HepG2 (cell line): Measurements from ENCODE around the gene ADAMTS16. TPM values are rescaled to one million over a fixed set of nuclear protein-coding genes. Genes with fewer than 3 reads are reported as not detected.

Source experiments
- ATAC-seq: fragments of 200-7000 bp; cut with Tn5 transposase; 3 replicates; pipeline ENCODE4 v1.9.1; 2020; ENCODE audit warnings: mild to moderate bottlenecking, moderate library complexity
- BruUV-seq: library from RNA; stranded (reverse); fragments of 400-500 nt; replicated peaks from 2 replicates; lab custom pipeline; 2021; lab: Mats Ljungman, UMichigan
- CTCF ChIA-PET: fragments of 300-600 bp; formaldehyde crosslinking; extraction: SDS; loops from one replicate; lab custom pipeline; 2021; ENCODE audit warnings: low total read pairs, inconsistent platforms, low intra/inter-chr PET ratio; lab: Yijun Ruan, JAX
- POLR2A ChIA-PET: fragments of 350-600 bp; sonication (Branson Sonifier 250); formaldehyde crosslinking; loops from one replicate; lab custom pipeline; 2020; ENCODE audit warnings: antibody characterized with exemption, inconsistent platforms; lab: Yijun Ruan, JAX
- DNase-seq: peaks from one replicate; pipeline ENCODE4 v3.0.0-alpha.2; 2015; ENCODE audit warnings: low spot score
- FAIRE-seq: peaks from 3 replicates; lab custom pipeline; 2011; peaks lifted over from hg19 to GRCh38; lab: Jason Lieb, UNC
- H2AFZ ChIP-seq: one replicate; pipeline ENCODE4 v1.6.1; 2011; ENCODE audit warnings: low read length, inconsistent platforms
- H3K27ac ChIP-seq: fragments of 300-600 bp; 3 replicates; pipeline ENCODE4 v1.8.0; 2011; ENCODE audit warnings: mixed run types, mild to moderate bottlenecking, mixed read lengths, low read length, inconsistent platforms; ENCODE audit not compliant: insufficient read depth; ENCODE audit errors: extremely low read length
- H3K27me3 ChIP-seq, 2 experiments: fragments of 200-600 bp in 1 of 2; 2 replicates in 1 of 2; 3 replicates in 1 of 2; pipeline versions ENCODE4 v1.6.0 to v1.8.0; 2011; ENCODE audit warnings: low read length in 2 of 2, mild to moderate bottlenecking in 2 of 2, moderate library complexity in 2 of 2, inconsistent platforms in 1 of 2; ENCODE audit not compliant: insufficient read depth in 2 of 2, control insufficient read depth in 1 of 2
- H3K36me3 ChIP-seq, 2 experiments: fragments of 200-600 bp in 1 of 2; replicated peaks in 1 of 2; 2 replicates in 1 of 2; 3 replicates in 1 of 2; pipeline versions ENCODE4 v1.5.1 to v1.8.0; 2011; ENCODE audit warnings: low read length in 2 of 2, inconsistent platforms in 1 of 2; ENCODE audit not compliant: insufficient read depth in 2 of 2, control insufficient read depth in 1 of 2
- H3K4me1 ChIP-seq: 2 replicates; pipeline ENCODE4 v1.5.1; 2012; ENCODE audit warnings: low read length, inconsistent platforms; ENCODE audit not compliant: insufficient read depth
- H3K4me2 ChIP-seq: 2 replicates; pipeline ENCODE4 v1.6.0; 2011; ENCODE audit warnings: low read depth, low read length, inconsistent platforms
- H3K4me3 ChIP-seq, 3 experiments: fragments of 200-600 bp in 1 of 3; sonication (generic), shearing (Covaris generic) in 1 of 3; replicated peaks in 1 of 3; 2 replicates each; pipeline ENCODE4 v1.5.1; 2011 to 2016; ENCODE audit warnings: low read length in 3 of 3, inconsistent platforms in 2 of 3, low read depth in 2 of 3, mild to moderate bottlenecking in 2 of 3, control low read depth in 1 of 3, mixed read lengths in 1 of 3; ENCODE audit not compliant: insufficient read depth in 1 of 3
- H3K79me2 ChIP-seq: one replicate; pipeline ENCODE4 v1.6.1; 2011; ENCODE audit warnings: low read length, inconsistent platforms; ENCODE audit not compliant: insufficient read depth
- H3K9ac ChIP-seq: 2 replicates; pipeline ENCODE4 v1.6.0; 2011; ENCODE audit warnings: mild to moderate bottlenecking, low read depth, low read length, inconsistent platforms; ENCODE audit not compliant: insufficient read depth
- H3K9me3 ChIP-seq: 2 replicates; pipeline ENCODE4 v1.5.1; 2012; ENCODE audit warnings: mild to moderate bottlenecking, low read length
- H4K20me1 ChIP-seq: 2 replicates; pipeline ENCODE4 v1.6.0; 2011; ENCODE audit warnings: inconsistent platforms, mild to moderate bottlenecking, low read length, moderate library complexity; ENCODE audit not compliant: insufficient read depth
- BRD4 ChIP-seq: sonication (generic); formaldehyde crosslinking; IDR thresholded peaks from 2 replicates; pipeline ENCODE4 v1.4.0; 2020; ENCODE audit warnings: missing genetic modification reagents
- CENPBD1 ChIP-seq: sonication (generic); formaldehyde crosslinking; IDR thresholded peaks from 2 replicates; pipeline ENCODE4 v1.8.0; 2022; ENCODE audit warnings: missing genetic modification reagents, low read depth, mild to moderate bottlenecking, borderline replicate concordance
- EHMT2 ChIP-seq: fragments of 200-600 bp; sonication (generic); IDR thresholded peaks from 2 replicates; pipeline ENCODE4 v1.7.0; 2017; ENCODE audit warnings: antibody characterized with exemption, low read depth, low read length, borderline replicate concordance
- KLF9 ChIP-seq: IDR thresholded peaks from 2 replicates; pipeline ENCODE4 v1.6.1; 2016; ENCODE audit warnings: low read depth
- MBNL3 ChIP-seq: fragments of 250-450 bp; sonication (Bioruptor Pico); conservative IDR thresholded peaks from 2 replicates; pipeline ENCODE4 v1.8.0; 2022; ENCODE audit warnings: mild to moderate bottlenecking, inconsistent platforms
- NCOA1 ChIP-seq: sonication (generic); formaldehyde crosslinking; IDR thresholded peaks from 2 replicates; pipeline ENCODE4 v1.9.0; 2021; ENCODE audit warnings: missing genetic modification reagents
- SP140L ChIP-seq: sonication (generic); formaldehyde crosslinking; IDR thresholded peaks from 2 replicates; pipeline ENCODE4 v1.4.0; 2020; ENCODE audit warnings: missing genetic modification reagents, borderline replicate concordance
- SSRP1 ChIP-seq: IDR thresholded peaks from 2 replicates; pipeline ENCODE4 v1.6.1; 2016; ENCODE audit warnings: control low read depth
- THAP7 ChIP-seq: sonication (generic); formaldehyde crosslinking; IDR thresholded peaks from 2 replicates; pipeline ENCODE4 v1.8.1; 2023; ENCODE audit warnings: mild to moderate bottlenecking, missing genetic modification reagents
- ZFP1 ChIP-seq: IDR thresholded peaks from 2 replicates; pipeline ENCODE4 v1.6.1; 2016
- ZNF143 ChIP-seq: sonication (generic); formaldehyde crosslinking; IDR thresholded peaks from 2 replicates; pipeline ENCODE4 v1.4.0; 2020; ENCODE audit warnings: missing genetic modification reagents
- ZNF263 ChIP-seq: sonication (generic); formaldehyde crosslinking; IDR thresholded peaks from 2 replicates; pipeline ENCODE4 v1.4.0; 2020; ENCODE audit warnings: missing genetic modification reagents
- ZNF335 ChIP-seq: sonication (generic); formaldehyde crosslinking; IDR thresholded peaks from 2 replicates; pipeline ENCODE4 v1.4.0; 2020; ENCODE audit warnings: missing genetic modification reagents
- ZNF382 ChIP-seq: sonication (generic); formaldehyde crosslinking; IDR thresholded peaks from 2 replicates; pipeline ENCODE4 v1.5.0; 2020; ENCODE audit warnings: missing genetic modification reagents, mild to moderate bottlenecking, borderline replicate concordance
- ZNF572 ChIP-seq: sonication (generic); formaldehyde crosslinking; IDR thresholded peaks from 2 replicates; pipeline ENCODE4 v1.5.1; 2020; ENCODE audit warnings: mild to moderate bottlenecking, missing genetic modification reagents
- WGBS: methylation state at CpG from one replicate; pipeline ENCODE4 v1.1.6; 2017; ENCODE audit warnings: low lambda C conversion rate; 5-methylcytosine and 5-hydroxymethylcytosine counted together
- in situ Hi-C: cut with HindIII; loops from 2 replicates; pipeline ENCODE4 v1.10.0; 2017; ENCODE audit warnings: low pct_unique_long_range_greater_than_20kb; ENCODE audit not compliant: extremely low pct_ligation_motif_present
- intact Hi-C: fragments of 100-400 bp; cut with micrococcal nuclease; formaldehyde crosslinking; loops from one replicate; pipeline ENCODE4 v1.10.0; 2022; ENCODE audit not compliant: unreplicated experiment
- polyA plus RNA-seq, 8 experiments: library from polyadenylated mRNA; depleted of rRNA in 3 of 8; stranded (reverse) in 7 of 8; unstranded in 1 of 8; fragments of >200 nt; fragmentation: Illumina TruSeq in 4 of 8; extraction: Trizol in 4 of 8; gene quantifications; 2 replicates each; pipeline versions ENCODE4 v1.2.1 to v1.2.3, GENCODE V29; 2011 to 2016; ENCODE audit warnings: low read depth in 4 of 8, missing spikeins in 1 of 8, mixed read lengths in 1 of 8; ENCODE audit not compliant: insufficient read depth in 1 of 8
- total RNA-seq, 5 experiments: library from RNA; depleted of rRNA; stranded (reverse); fragments of >200 nt; fragmentation: Illumina TruSeq; extraction: Trizol; gene quantifications; 2 replicates each; pipeline ENCODE4 v1.2.3, GENCODE V29; 2016; ENCODE audit warnings: low read depth in 1 of 5

ADAMTS16 gene
- total and polyA plus RNA-seq, 2 of the 13 experiments (the other 11 are each of a cell fraction or from before 2014, with no cell fraction given), result 0.02 to 0.03 TPM

- H3K4me3 ChIP-seq, result no peak overlapping the region
- no peak overlapping the region for H3K27ac ChIP-seq
- intact Hi-C loops, result no loop called here
- DNase-seq (no peak), ATAC-seq (no peak), FAIRE-seq (no peak)
- H3K36me3 ChIP-seq, result no peaks in the 10 kb centered on the region
- no TSS peak for BruUV-seq
- POLR2A ChIA-PET, result no interaction called here
- H4K20me1 ChIP-seq, result no peaks in the 10 kb centered on the region
- H3K27me3 ChIP-seq, result no peaks in the 10 kb centered on the region
- no peak overlapping the region for H3K4me2 ChIP-seq
- H2AFZ ChIP-seq, result no peak overlapping the region
- CTCF ChIA-PET, result no interaction called here
- TF ChIP-seq ZNF335 (no peak), CENPBD1 (CRISPR knock-in tag) (no peak), THAP7 (CRISPR knock-in tag) (no peak)
- TF ChIP-seq, all 625 proteins: peak for 0
- H3K4me1 ChIP-seq, result peaks cover 30% of the 10 kb centered on the region
- 97% methylated on average over 1 of the region's 1 CpG for WGBS
- H3K9me3 ChIP-seq, result no peaks in the 10 kb centered on the region
- no peak overlapping the region for H3K9ac ChIP-seq
- H3K79me2 ChIP-seq, result no peaks in the 10 kb centered on the region
- in situ Hi-C loops, result no loop called here
Observed at GRCh38 chr5:5367739-5368138, 227.6 kb downstream of the ADAMTS16 start.

DNA sequence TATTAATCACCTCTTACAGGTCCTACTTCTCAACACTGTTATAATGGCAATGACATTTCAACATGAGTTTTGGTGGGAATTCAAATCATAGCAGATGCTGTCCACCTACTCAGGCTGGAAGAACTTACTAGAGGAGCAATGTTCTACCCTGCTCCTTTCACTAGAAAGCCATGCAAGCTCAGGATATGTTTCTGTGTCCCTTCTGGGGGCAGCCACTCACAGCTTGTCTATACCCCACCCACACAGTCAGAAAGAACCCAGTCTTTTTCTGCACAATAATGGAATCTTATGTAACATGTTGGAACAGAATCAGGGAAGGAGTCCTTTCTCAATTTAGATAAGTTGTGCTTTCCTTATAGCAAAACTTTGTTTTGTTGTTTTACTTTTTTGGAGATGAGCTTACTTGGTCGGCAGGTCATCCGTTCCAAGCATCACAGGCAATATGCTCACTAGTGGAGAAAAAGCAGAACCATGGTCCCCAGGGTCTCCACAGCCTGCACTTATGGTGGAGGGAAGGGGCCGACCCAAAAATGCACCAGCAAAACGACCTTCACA lies 229.0 kb downstream of the ADAMTS16 start:
- ATAC-seq, result no peak
- no peaks in the 10 kb centered on the region for H4K20me1 ChIP-seq
- H3K9me3 ChIP-seq, result no peaks in the 10 kb centered on the region
- no peaks in the 10 kb centered on the region for H3K79me2 ChIP-seq
- BruUV-seq, result no TSS peak
- no peak overlapping the region for H2AFZ ChIP-seq
- ChIA-PET POLR2A (no interaction called here), CTCF (no interaction called here)
- no peak for DNase-seq
- no peak for FAIRE-seq
- 75% methylated on average over 4 of the region's 4 CpGs for WGBS
- no peak overlapping the region for H3K9ac ChIP-seq
- in situ Hi-C loops, result no loop called here
- no peak overlapping the region for H3K4me3 ChIP-seq
- peaks cover 22% of the 10 kb centered on the region for H3K4me1 ChIP-seq
- H3K27me3 ChIP-seq, result no peaks in the 10 kb centered on the region
- H3K4me2 ChIP-seq, result no peak overlapping the region
- intact Hi-C loops, result no loop called here
- H3K27ac ChIP-seq, result no peak overlapping the region
- no peaks in the 10 kb centered on the region for H3K36me3 ChIP-seq
- TF ChIP-seq NCOA1 (CRISPR knock-in tag), result no peak
- TF ChIP-seq KLF9 (CRISPR knock-in tag), result no peak
- no peak for TF ChIP-seq EHMT2
- no peak for TF ChIP-seq ZNF143 (CRISPR knock-in tag)
- TF ChIP-seq BRD4, result no peak
- TF ChIP-seq ZNF382 (CRISPR knock-in tag), result no peak
- TF ChIP-seq ZFP1 (CRISPR knock-in tag), result no peak
- TF ChIP-seq ZNF572 (CRISPR knock-in tag), result no peak
- no peak for TF ChIP-seq SSRP1 (CRISPR knock-in tag)
- no peak for TF ChIP-seq ZNF263
- TF ChIP-seq SP140L (CRISPR knock-in tag), result no peak
- TF ChIP-seq MBNL3, result no peak
